ENCODE measurements around the gene COL6A2.

DNA sequence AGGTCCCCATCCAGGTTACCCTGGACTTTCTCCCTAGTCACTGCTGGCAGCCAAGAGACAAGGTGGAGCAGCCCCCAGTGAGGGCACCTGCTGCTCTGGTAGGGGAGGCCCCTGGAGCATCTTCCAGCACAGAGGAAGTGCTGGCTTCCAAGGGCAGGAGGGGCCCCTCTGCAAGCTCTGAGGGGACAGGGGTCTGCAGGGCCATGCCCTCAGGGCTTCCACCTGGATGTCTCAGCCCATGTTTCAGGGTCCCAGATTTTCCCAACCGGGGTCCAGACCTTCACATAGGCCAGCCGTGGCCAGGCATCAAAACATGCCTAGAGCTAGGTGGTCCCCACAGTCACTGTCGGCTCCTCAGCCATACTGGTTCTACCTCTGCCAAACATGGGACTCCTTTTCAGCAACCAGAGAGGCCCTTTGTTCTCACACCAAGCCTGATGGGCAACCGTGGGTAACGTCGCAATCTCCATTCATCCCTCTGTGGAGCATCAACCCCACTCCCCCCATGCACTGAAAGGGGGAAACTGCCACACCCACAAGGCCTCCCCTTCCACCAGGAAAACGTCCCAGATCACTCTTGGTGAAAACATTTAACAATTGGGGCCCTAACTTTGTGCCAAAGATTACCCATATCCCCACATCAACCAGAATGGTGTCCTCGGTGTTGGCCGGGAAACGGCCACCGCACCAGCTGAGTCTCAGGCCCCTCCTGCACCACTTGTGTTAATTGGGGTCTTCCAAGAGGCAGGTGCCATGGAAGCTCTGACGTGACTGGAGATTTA is 1.9 kb upstream of the COL6A2 start:
- TF ChIP-seq, protein P1, sequence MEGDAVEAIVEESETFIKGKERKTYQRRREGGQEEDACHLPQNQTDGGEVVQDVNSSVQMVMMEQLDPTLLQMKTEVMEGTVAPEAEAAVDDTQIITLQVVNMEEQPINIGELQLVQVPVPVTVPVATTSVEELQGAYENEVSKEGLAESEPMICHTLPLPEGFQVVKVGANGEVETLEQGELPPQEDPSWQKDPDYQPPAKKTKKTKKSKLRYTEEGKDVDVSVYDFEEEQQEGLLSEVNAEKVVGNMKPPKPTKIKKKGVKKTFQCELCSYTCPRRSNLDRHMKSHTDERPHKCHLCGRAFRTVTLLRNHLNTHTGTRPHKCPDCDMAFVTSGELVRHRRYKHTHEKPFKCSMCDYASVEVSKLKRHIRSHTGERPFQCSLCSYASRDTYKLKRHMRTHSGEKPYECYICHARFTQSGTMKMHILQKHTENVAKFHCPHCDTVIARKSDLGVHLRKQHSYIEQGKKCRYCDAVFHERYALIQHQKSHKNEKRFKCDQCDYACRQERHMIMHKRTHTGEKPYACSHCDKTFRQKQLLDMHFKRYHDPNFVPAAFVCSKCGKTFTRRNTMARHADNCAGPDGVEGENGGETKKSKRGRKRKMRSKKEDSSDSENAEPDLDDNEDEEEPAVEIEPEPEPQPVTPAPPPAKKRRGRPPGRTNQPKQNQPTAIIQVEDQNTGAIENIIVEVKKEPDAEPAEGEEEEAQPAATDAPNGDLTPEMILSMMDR (IDR thresholded peaks at IDR 0.05; ENCODE audit: low read depth, low read length, poor library complexity, severe bottlenecking): no peak
- no peak for TF ChIP-seq EZH2phosphoT487 (IDR thresholded peaks at IDR 0.05; ENCODE audit: borderline replicate concordance, low read length)

Measured in DOHH2 (cell line).